Measurements from ENCODE around the gene COL24A1. TPM values are rescaled to one million over a fixed set of nuclear protein-coding genes. Genes with fewer than 3 reads are reported as not detected.
"Not testable (repeated sequence)": the region's sequence is repeated elsewhere in the genome, so short reads cannot be mapped to it uniquely, and the experiment has no call there.

COL24A1 gene
- total RNA-seq, 4 donors from 2014 or later, result 3.7 to 5.3 (median 4.4) TPM

GRCh38 chr1:85865213-85865612 is 291.4 kb downstream of the COL24A1 start:
- Histone ChIP-seq H3K4me1 (no peaks in the 10 kb centered on the region), H3K27ac (replicated peaks in 1 of 4) (no peak overlapping the region), H3K36me3 (peaks cover 0 to 5% (median 0%) of the 10 kb centered on the region in 4 donors), H3K4me3 (no peak overlapping the region), H3K27me3 (no peaks in the 10 kb centered on the region), H3K9me3 (no peaks in the 10 kb centered on the region)
- intact Hi-C loops (cut with DNase I), result no loop called here
- WGBS, result 55% methylated on average over 1 of the region's 1 CpG
- DNase-seq (ENCODE audit: extremely low spot score), result no peak
- TF ChIP-seq EP300 (IDR thresholded peaks at IDR 0.05) (no peak), POLR2A (IDR thresholded peaks at IDR 0.05; ENCODE audit: low read depth) (no peak), POLR2AphosphoS5 (IDR thresholded peaks at IDR 0.05) (no peak)
- TF ChIP-seq, protein P1, sequence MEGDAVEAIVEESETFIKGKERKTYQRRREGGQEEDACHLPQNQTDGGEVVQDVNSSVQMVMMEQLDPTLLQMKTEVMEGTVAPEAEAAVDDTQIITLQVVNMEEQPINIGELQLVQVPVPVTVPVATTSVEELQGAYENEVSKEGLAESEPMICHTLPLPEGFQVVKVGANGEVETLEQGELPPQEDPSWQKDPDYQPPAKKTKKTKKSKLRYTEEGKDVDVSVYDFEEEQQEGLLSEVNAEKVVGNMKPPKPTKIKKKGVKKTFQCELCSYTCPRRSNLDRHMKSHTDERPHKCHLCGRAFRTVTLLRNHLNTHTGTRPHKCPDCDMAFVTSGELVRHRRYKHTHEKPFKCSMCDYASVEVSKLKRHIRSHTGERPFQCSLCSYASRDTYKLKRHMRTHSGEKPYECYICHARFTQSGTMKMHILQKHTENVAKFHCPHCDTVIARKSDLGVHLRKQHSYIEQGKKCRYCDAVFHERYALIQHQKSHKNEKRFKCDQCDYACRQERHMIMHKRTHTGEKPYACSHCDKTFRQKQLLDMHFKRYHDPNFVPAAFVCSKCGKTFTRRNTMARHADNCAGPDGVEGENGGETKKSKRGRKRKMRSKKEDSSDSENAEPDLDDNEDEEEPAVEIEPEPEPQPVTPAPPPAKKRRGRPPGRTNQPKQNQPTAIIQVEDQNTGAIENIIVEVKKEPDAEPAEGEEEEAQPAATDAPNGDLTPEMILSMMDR (IDR thresholded peaks at IDR 0.05), result no peak

DNA sequence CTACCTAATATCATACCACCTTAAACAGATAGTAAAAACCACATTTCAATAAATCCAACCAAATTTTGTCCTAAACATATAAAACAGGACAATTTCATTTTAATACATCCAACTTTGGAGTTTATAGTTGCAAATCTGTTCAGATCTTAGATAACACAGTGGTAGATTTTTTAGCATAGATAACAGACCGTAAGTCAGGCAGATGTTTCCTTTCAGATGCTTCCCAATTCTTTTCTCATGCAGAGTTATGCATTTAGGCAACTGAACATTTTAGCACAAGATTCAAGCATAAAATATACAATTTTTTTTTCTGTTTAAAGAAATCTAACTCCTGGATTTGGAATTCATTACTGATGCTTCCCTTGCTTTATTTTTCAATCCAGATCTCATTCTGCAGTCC is 291.8 kb downstream of the COL24A1 start:
- TF ChIP-seq POLR2AphosphoS5 (IDR thresholded peaks at IDR 0.05), result no peak
- TF ChIP-seq, protein P1 (IDR thresholded peaks at IDR 0.05), result no peak
- TF ChIP-seq EP300 (IDR thresholded peaks at IDR 0.05), result no peak
- TF ChIP-seq POLR2A (IDR thresholded peaks at IDR 0.05; ENCODE audit: low read depth), result no peak
- 53% methylated on average over 1 of the region's 1 CpG for WGBS
- no peak overlapping the region for H3K27ac ChIP-seq (replicated peaks in 1 of 4)

GRCh38 chr1:85863639-85864038 is 292.9 kb downstream of the COL24A1 start:
- H3K4me1 ChIP-seq; H3K27me3 ChIP-seq; H3K9me3 ChIP-seq; H3K27ac ChIP-seq (replicated peaks in 1 of 4); DNase-seq (ENCODE audit: extremely low spot score); intact Hi-C loops (cut with DNase I); H3K36me3 ChIP-seq; H3K4me3 ChIP-seq: not testable (repeated sequence)
- 90% methylated on average over 1 of the region's 1 CpG for WGBS

More for the DNA sequence above, 291.8 kb downstream of the COL24A1 start:
- intact Hi-C loops (cut with DNase I), result no loop called here
- Histone ChIP-seq H3K9me3 (no peaks in the 10 kb centered on the region), H3K27me3 (no peaks in the 10 kb centered on the region), H3K4me1 (no peaks in the 10 kb centered on the region), H3K36me3 (peaks cover 0 to 5% (median 0%) of the 10 kb centered on the region in 4 donors), H3K4me3 (no peak overlapping the region)
- DNase-seq (ENCODE audit: extremely low spot score), result no peak

DNA sequence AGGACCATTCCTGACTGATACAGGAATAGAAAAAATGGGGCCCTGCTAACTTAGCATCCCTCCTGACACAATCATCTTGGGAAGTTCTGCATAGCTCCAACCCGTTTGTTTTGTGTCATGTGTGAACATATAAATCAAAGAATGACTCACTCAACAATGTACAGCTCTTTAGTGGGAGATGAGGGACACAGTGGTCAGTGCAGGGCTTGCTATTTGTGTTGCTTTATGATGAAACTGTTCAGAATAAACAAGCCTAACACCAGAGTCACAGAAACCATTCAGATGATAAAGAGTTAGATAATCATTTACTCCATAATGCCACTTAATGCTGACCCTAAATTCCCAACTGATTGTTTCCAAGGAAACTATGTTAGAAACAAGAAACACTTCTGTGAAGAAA is 294.1 kb downstream of the COL24A1 start:
- H3K27ac ChIP-seq (replicated peaks in 1 of 4), result no peak overlapping the region
- intact Hi-C loops (cut with DNase I), result no loop called here
- no peaks in the 10 kb centered on the region for H3K4me1 ChIP-seq
- TF ChIP-seq POLR2AphosphoS5 (IDR thresholded peaks at IDR 0.05) (no peak), POLR2A (IDR thresholded peaks at IDR 0.05; ENCODE audit: low read depth) (no peak), EP300 (IDR thresholded peaks at IDR 0.05) (no peak)
- TF ChIP-seq, protein P1 (IDR thresholded peaks at IDR 0.05), result no peak
- 74% methylated on average over 1 of the region's 1 CpG for WGBS
- DNase-seq (ENCODE audit: extremely low spot score), result no peak
- H3K27me3 ChIP-seq, result no peaks in the 10 kb centered on the region
- H3K36me3 ChIP-seq, result peaks cover 0 to 3% (median 0%) of the 10 kb centered on the region in 4 donors
- no peaks in the 10 kb centered on the region for H3K9me3 ChIP-seq
- H3K4me3 ChIP-seq, result no peak overlapping the region

- TF ChIP-seq, protein P1 (IDR thresholded peaks at IDR 0.05), result no peak
- TF ChIP-seq EP300 (IDR thresholded peaks at IDR 0.05) (no peak), POLR2A (IDR thresholded peaks at IDR 0.05; ENCODE audit: low read depth) (no peak), POLR2AphosphoS5 (IDR thresholded peaks at IDR 0.05) (no peak)
- Histone ChIP-seq H3K4me3 (no peak overlapping the region), H3K4me1 (no peaks in the 10 kb centered on the region), H3K36me3 (no peaks in the 10 kb centered on the region), H3K27me3 (no peaks in the 10 kb centered on the region), H3K9me3 (no peaks in the 10 kb centered on the region), H3K27ac (replicated peaks in 1 of 4) (no peak overlapping the region)
- no peak for DNase-seq (ENCODE audit: extremely low spot score)
- intact Hi-C loops (cut with DNase I), result no loop called here
Measured at GRCh38 chr1:85857991-85858390, 298.6 kb downstream of the COL24A1 start.
